Neural cell (in vitro differentiated cells): ENCODE results near the gene SPRR1A. TPM values are rescaled to one million over a fixed set of nuclear protein-coding genes. Genes with fewer than 3 reads are reported as not detected.

Source experiments
- H2AFZ ChIP-seq: fragments of 200-600, 300-800 bp; sonication (generic), shearing (Covaris generic); 2 replicates; pipeline ENCODE4 v1.6.0; 2014; ENCODE audit warnings: low read depth, mild to moderate bottlenecking, antibody characterized with exemption, low read length, moderate library complexity
- H3F3A ChIP-seq: fragments of 200-600 bp; shearing (Covaris generic); 2 replicates; pipeline ENCODE4 v1.6.1; 2016; ENCODE audit warnings: mild to moderate bottlenecking, moderate library complexity, mixed read lengths, antibody characterized with exemption, low read length; ENCODE audit not compliant: insufficient read depth, poor library complexity, severe bottlenecking
- H3K27ac ChIP-seq: fragments of 200-600, 300-800 bp; sonication (generic), shearing (Covaris generic); 2 replicates; pipeline ENCODE4 v1.5.1; 2014; ENCODE audit warnings: mild to moderate bottlenecking, low read length, moderate library complexity
- H3K27me3 ChIP-seq: fragments of 300-800, 200-600 bp; sonication (generic), shearing (Covaris generic); 2 replicates; pipeline ENCODE4 v1.6.0; 2014; ENCODE audit warnings: mild to moderate bottlenecking, low read depth, low read length, moderate library complexity; ENCODE audit not compliant: insufficient read depth
- H3K36me3 ChIP-seq: fragments of 300-800, 200-600 bp; sonication (generic), shearing (Covaris generic); 2 replicates; pipeline ENCODE4 v1.5.1; 2014; ENCODE audit warnings: mild to moderate bottlenecking, antibody characterized with exemption, low read length, moderate library complexity; ENCODE audit not compliant: insufficient read depth
- H3K4me2 ChIP-seq: fragments of 300-800, 200-600 bp; sonication (generic), shearing (Covaris generic); 2 replicates; pipeline ENCODE4 v1.6.0; 2014; ENCODE audit warnings: mild to moderate bottlenecking, low read length
- H3K4me3 ChIP-seq: fragments of 300-800, 200-600 bp; sonication (generic), shearing (Covaris generic); 2 replicates; pipeline ENCODE4 v1.5.1; 2014; ENCODE audit warnings: mild to moderate bottlenecking, low read length, moderate library complexity
- H3K79me2 ChIP-seq: fragments of 200-600 bp; shearing (Covaris generic); replicated peaks from 2 replicates; pipeline ENCODE4 v1.6.0; 2014; ENCODE audit warnings: mild to moderate bottlenecking, low read length, moderate library complexity; ENCODE audit not compliant: insufficient read depth
- H3K9ac ChIP-seq: fragments of 300-800, 200-600 bp; sonication (generic), shearing (Covaris generic); 2 replicates; pipeline ENCODE4 v1.6.1; 2016; ENCODE audit warnings: mild to moderate bottlenecking, low read length, mixed read lengths
- H3K9me2 ChIP-seq: fragments of 200-600 bp; shearing (Covaris generic); 2 replicates; pipeline ENCODE4 v1.6.1; 2016; ENCODE audit warnings: mild to moderate bottlenecking, low read length, mixed read lengths; ENCODE audit not compliant: insufficient read depth
- H3K9me3 ChIP-seq: fragments of 200-600, 300-800 bp; sonication (generic), shearing (Covaris generic); 2 replicates; pipeline ENCODE4 v1.6.1; 2016; ENCODE audit warnings: mild to moderate bottlenecking, mixed run types, low read length, moderate library complexity, mixed read lengths
- H4K20me1 ChIP-seq: fragments of 200-600 bp; shearing (Covaris generic); 2 replicates; pipeline ENCODE4 v1.6.1; 2016; ENCODE audit warnings: mild to moderate bottlenecking, mixed run types; ENCODE audit not compliant: insufficient read depth
- EP300 ChIP-seq: fragments of 450-650 bp; conservative IDR thresholded peaks from 2 replicates; pipeline ENCODE4 v1.6.1; 2014; ENCODE audit warnings: antibody characterized with exemption, mild to moderate bottlenecking, moderate library complexity; ENCODE audit not compliant: poor library complexity, severe bottlenecking
- EZH2 ChIP-seq: fragments of 200-600, 300-800 bp; shearing (Covaris generic), sonication (generic); IDR thresholded peaks from 2 replicates; pipeline ENCODE4 v1.6.1; 2014; ENCODE audit warnings: antibody characterized with exemption, low read length, borderline replicate concordance, mild to moderate bottlenecking; ENCODE audit not compliant: insufficient read depth, poor library complexity, severe bottlenecking
- MXI1 ChIP-seq: fragments of 450-650 bp; conservative IDR thresholded peaks from 2 replicates; pipeline ENCODE4 v1.6.1; 2014; ENCODE audit warnings: antibody characterized with exemption, mild to moderate bottlenecking; ENCODE audit not compliant: poor library complexity, severe bottlenecking
- POLR2AphosphoS5 ChIP-seq: IDR thresholded peaks from 2 replicates; pipeline ENCODE4 v1.6.1; 2012
- RAD21 ChIP-seq: fragments of 450-650 bp; conservative IDR thresholded peaks from 2 replicates; pipeline ENCODE4 v1.6.1; 2014; ENCODE audit warnings: antibody characterized with exemption, mild to moderate bottlenecking, moderate library complexity
- REST ChIP-seq: IDR thresholded peaks from 2 replicates; pipeline ENCODE4 v1.6.1; 2012; ENCODE audit warnings: borderline replicate concordance
- SMC3 ChIP-seq: fragments of 450-650 bp; conservative IDR thresholded peaks from 2 replicates; pipeline ENCODE4 v1.6.1; 2014; ENCODE audit warnings: antibody characterized with exemption, mild to moderate bottlenecking, moderate library complexity; ENCODE audit not compliant: poor library complexity
- TAF1 ChIP-seq: IDR thresholded peaks from 2 replicates; pipeline ENCODE4 v1.6.1; 2012; ENCODE audit warnings: low read depth
- polyA plus RNA-seq: library from polyadenylated mRNA; depleted of rRNA; stranded (reverse); fragments of >200 nt; gene quantifications from 2 replicates; pipeline ENCODE4 v1.2.3, GENCODE V29; 2014
- TF ChIP-seq, protein P1 (sequence below): fragments of 450-650 bp; IDR thresholded peaks from 2 replicates; pipeline ENCODE4 v1.5.1; 2014; ENCODE audit warnings: antibody characterized with exemption, mild to moderate bottlenecking, moderate library complexity; ENCODE audit not compliant: poor library complexity, severe bottlenecking

Gene SPRR1A
- polyA plus RNA-seq, 1 donor from 2014 or later: not detected

DNA sequence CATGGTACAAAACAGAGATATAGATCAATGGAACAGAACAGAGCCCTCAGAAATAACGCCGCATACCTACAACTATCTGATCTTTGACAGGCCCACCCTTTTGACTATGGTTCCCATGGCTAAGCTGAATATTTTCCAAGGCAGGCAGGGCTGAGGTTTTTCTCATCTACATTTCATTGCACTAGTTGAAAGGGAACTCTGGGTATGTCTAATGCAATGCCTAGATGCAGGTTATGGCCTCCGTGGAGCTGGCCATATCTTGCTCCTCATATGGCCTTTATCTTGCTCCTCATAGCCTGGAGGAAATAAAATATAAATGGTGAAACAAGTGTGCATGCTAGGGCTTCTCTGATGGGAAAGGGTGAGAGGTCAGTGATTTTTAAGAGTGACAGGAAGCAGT lies 26.3 kb upstream of the SPRR1A start:
- no peaks in the 10 kb centered on the region for H3F3A ChIP-seq
- no peaks in the 10 kb centered on the region for H3K9me3 ChIP-seq
- TF ChIP-seq REST (no peak), TAF1 (no peak), POLR2AphosphoS5 (no peak), SMC3 (no peak), EP300 (no peak), RAD21 (no peak), EZH2 (no peak), MXI1 (no peak)
- TF ChIP-seq, protein P1, sequence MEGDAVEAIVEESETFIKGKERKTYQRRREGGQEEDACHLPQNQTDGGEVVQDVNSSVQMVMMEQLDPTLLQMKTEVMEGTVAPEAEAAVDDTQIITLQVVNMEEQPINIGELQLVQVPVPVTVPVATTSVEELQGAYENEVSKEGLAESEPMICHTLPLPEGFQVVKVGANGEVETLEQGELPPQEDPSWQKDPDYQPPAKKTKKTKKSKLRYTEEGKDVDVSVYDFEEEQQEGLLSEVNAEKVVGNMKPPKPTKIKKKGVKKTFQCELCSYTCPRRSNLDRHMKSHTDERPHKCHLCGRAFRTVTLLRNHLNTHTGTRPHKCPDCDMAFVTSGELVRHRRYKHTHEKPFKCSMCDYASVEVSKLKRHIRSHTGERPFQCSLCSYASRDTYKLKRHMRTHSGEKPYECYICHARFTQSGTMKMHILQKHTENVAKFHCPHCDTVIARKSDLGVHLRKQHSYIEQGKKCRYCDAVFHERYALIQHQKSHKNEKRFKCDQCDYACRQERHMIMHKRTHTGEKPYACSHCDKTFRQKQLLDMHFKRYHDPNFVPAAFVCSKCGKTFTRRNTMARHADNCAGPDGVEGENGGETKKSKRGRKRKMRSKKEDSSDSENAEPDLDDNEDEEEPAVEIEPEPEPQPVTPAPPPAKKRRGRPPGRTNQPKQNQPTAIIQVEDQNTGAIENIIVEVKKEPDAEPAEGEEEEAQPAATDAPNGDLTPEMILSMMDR: no peak
- H3K27ac ChIP-seq: no peak overlapping the region
- no peaks in the 10 kb centered on the region for H4K20me1 ChIP-seq
- no peak overlapping the region for H3K9ac ChIP-seq
- no peaks in the 10 kb centered on the region for H3K9me2 ChIP-seq
- no peak overlapping the region for H3K4me3 ChIP-seq
- no peaks in the 10 kb centered on the region for H3K36me3 ChIP-seq
- no peaks in the 10 kb centered on the region for H3K27me3 ChIP-seq
- no peak overlapping the region for H2AFZ ChIP-seq
- no peak overlapping the region for H3K4me2 ChIP-seq
- H3K79me2 ChIP-seq: no peaks in the 10 kb centered on the region

DNA sequence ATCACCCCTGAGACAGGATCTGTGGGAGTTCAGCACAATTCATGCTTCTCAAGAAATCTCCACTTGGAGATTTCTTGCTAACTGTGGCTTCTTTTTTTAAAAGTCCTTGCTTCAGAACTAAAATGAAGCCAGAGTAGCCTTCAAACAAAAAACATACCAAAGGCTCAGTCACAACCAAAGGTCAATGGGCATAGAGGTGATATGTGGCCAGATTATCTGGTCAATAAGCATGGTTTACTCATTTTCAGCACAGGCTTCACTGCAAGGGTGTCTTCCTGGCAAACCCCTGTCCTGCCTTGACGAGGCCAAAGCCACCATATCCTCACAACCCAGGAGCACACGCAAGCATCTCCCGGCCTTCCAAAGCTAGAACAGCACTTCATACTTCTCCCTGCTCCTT lies 24.6 kb upstream of the SPRR1A start:
- no peaks in the 10 kb centered on the region for H3K79me2 ChIP-seq
- H3K27ac ChIP-seq: no peak overlapping the region
- H3K36me3 ChIP-seq: no peaks in the 10 kb centered on the region
- TF ChIP-seq RAD21 (no peak), SMC3 (no peak), TAF1 (no peak), EZH2 (no peak), POLR2AphosphoS5 (no peak), REST (no peak), EP300 (no peak), MXI1 (no peak)
- TF ChIP-seq, protein P1: no peak
- H4K20me1 ChIP-seq: no peaks in the 10 kb centered on the region
- no peaks in the 10 kb centered on the region for H3K9me3 ChIP-seq
- H3K27me3 ChIP-seq: no peaks in the 10 kb centered on the region
- no peak overlapping the region for H3K4me3 ChIP-seq
- no peak overlapping the region for H3K9ac ChIP-seq
- H3K4me2 ChIP-seq: no peak overlapping the region
- no peaks in the 10 kb centered on the region for H3F3A ChIP-seq
- H3K9me2 ChIP-seq: no peaks in the 10 kb centered on the region
- H2AFZ ChIP-seq: no peak overlapping the region
